Peyer's patch (tissue), 4 donors: ENCODE measurements around the gene SMYD1. TPM values are rescaled to one million over a fixed set of nuclear protein-coding genes. Genes with fewer than 3 reads are reported as not detected.

Experiments used
- DNase-seq, 3 donors: peaks; one replicate each; pipeline ENCODE4 v3.0.0-alpha.2; 2017 to 2019
- H3K27ac ChIP-seq, 4 donors: fragments of 200-600 bp; sonication (generic); one replicate each; pipeline ENCODE4 v1.5.1; 2016 to 2019
- H3K27me3 ChIP-seq, 2 donors: fragments of 200-600 bp; sonication (generic); one replicate each; pipeline ENCODE4 v1.5.1; 2019
- H3K36me3 ChIP-seq, 3 donors: fragments of 200-600 bp; sonication (generic); one replicate each; pipeline ENCODE4 v1.5.1; 2016 to 2019
- H3K4me1 ChIP-seq, 4 donors: fragments of 200-600 bp; sonication (generic); one replicate each; pipeline ENCODE4 v1.5.1; 2016 to 2019
- H3K4me3 ChIP-seq, 4 donors: fragments of 200-600 bp; sonication (generic); 1 replicate in 3 of 4; 2 replicates in 1 of 4; pipeline ENCODE4 v1.5.1; 2016 to 2019; ENCODE audit warnings: mild to moderate bottlenecking in 1 of 4
- H3K9me3 ChIP-seq, 4 donors: fragments of 200-600 bp; sonication (generic); one replicate each; pipeline ENCODE4 v1.5.1; 2016 to 2019; ENCODE audit warnings: mild to moderate bottlenecking in 1 of 4
- CTCF ChIP-seq, 6 experiments: fragments of 450-650 bp in 4 of 6; fragments of 200-600 bp in 2 of 6; sonication (generic) in 1 of 6; IDR thresholded peaks; one replicate each; pipeline ENCODE4 v1.5.1; 2017 to 2019; ENCODE audit warnings: antibody characterized with exemption in 6 of 6, mild to moderate bottlenecking in 3 of 6, moderate library complexity in 1 of 6
- POLR2A ChIP-seq, 2 donors: fragments of 450-650 bp; IDR thresholded peaks; one replicate each; pipeline ENCODE4 v1.5.1; 2017; ENCODE audit warnings: antibody characterized with exemption in 2 of 2, mild to moderate bottlenecking in 2 of 2, moderate library complexity in 2 of 2
- total RNA-seq, 4 donors: library from RNA; depleted of rRNA; stranded (reverse); fragments of >200 nt; gene quantifications; one replicate each; pipeline ENCODE4 v1.1.0, GENCODE V29; 2016

Gene SMYD1
- total RNA-seq, 4 donors from 2014 or later: 0.67 to 2.7 TPM; not detected in 2

DNA sequence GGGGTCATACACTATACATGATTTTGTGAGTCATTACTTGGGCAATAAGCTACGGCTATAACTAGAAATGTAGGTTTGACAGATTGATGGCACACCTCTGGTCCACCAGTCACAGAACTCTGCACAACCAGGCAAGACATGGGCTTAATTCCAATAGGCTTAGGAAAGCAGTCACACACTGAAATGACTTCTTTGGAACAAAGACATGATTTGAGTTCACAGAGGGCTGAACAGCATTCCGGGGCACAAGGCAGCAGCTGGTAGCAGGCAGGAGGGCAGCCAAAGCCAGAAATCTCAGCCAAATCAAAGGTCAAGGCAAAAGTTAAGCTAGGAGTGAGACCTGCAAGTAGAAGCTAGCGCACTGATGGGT is 32.8 kb downstream of the SMYD1 start:
- no peak for DNase-seq
- no peak overlapping the region for H3K4me3 ChIP-seq
- H3K36me3 ChIP-seq: no peaks in the 10 kb centered on the region
- TF ChIP-seq POLR2A (IDR thresholded peaks at IDR 0.05) (no peak), CTCF (IDR thresholded peaks at IDR 0.05) (no peak)
- H3K27me3 ChIP-seq: no peaks in the 10 kb centered on the region
- H3K4me1 ChIP-seq: no peaks in the 10 kb centered on the region
- H3K27ac ChIP-seq: no peak overlapping the region
- H3K9me3 ChIP-seq: no peaks in the 10 kb centered on the region

GRCh38 chr2:88108796-88109195 is 41.2 kb downstream of the SMYD1 start:
- H3K4me1 ChIP-seq: no peaks in the 10 kb centered on the region
- TF ChIP-seq CTCF (IDR thresholded peaks at IDR 0.05) (no peak), POLR2A (IDR thresholded peaks at IDR 0.05) (no peak)
- no peaks in the 10 kb centered on the region for H3K36me3 ChIP-seq
- no peaks in the 10 kb centered on the region for H3K27me3 ChIP-seq
- no peaks in the 10 kb centered on the region for H3K9me3 ChIP-seq
- no peak overlapping the region for H3K27ac ChIP-seq
- no peak overlapping the region for H3K4me3 ChIP-seq
- DNase-seq: no peak

DNA sequence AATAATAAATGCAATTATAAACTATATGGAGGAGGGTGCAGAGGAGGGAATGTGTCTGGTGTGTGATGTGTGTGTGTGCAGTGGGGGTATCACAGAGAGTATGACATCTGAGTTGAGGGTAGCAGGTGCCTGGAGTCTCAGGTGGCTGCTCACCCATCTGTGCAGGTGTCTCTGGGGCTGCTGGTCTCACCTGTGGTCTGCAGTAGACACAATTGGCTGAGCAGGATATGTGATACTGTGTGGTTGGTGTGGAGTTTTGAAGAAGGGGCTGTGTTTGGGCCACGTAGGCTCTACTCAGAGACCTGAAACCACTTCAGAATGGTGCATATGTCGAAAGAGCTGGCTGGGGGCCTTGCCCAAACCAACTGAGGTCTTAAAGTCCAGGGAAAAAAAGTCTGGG is 43.2 kb downstream of the SMYD1 start:
- TF ChIP-seq POLR2A (IDR thresholded peaks at IDR 0.05) (no peak), CTCF (IDR thresholded peaks at IDR 0.05) (no peak)
- Histone ChIP-seq H3K4me3 (no peak overlapping the region), H3K27me3 (no peaks in the 10 kb centered on the region), H3K9me3 (no peaks in the 10 kb centered on the region), H3K4me1 (no peaks in the 10 kb centered on the region), H3K36me3 (no peaks in the 10 kb centered on the region), H3K27ac (no peak overlapping the region)
- DNase-seq: no peak

DNA sequence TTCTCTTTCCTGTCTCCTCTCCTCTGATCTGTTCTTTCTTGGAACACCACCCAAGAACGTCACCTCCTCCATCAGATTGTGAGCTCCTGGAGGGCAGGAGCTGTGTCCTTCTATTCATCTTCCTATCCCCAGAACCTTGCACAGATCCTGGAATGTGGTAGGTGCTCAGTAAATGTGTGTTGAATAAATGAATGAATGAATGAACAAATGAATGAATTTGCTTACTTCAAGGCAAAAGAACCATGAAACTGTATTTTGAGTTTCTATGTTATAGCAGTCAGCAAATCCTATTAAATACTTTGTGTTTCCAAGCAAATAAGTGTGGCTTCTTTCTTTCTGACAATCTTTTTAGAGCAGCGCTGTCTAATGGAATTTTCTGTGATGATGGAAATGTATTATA is 45.4 kb downstream of the SMYD1 start:
- no peak for TF ChIP-seq CTCF (IDR thresholded peaks at IDR 0.05)
- no peak for TF ChIP-seq POLR2A (IDR thresholded peaks at IDR 0.05)
- DNase-seq: no peak
- Histone ChIP-seq H3K27ac (no peak overlapping the region), H3K4me1 (no peaks in the 10 kb centered on the region), H3K27me3 (no peaks in the 10 kb centered on the region), H3K36me3 (no peaks in the 10 kb centered on the region), H3K4me3 (no peak overlapping the region), H3K9me3 (no peaks in the 10 kb centered on the region)

DNA sequence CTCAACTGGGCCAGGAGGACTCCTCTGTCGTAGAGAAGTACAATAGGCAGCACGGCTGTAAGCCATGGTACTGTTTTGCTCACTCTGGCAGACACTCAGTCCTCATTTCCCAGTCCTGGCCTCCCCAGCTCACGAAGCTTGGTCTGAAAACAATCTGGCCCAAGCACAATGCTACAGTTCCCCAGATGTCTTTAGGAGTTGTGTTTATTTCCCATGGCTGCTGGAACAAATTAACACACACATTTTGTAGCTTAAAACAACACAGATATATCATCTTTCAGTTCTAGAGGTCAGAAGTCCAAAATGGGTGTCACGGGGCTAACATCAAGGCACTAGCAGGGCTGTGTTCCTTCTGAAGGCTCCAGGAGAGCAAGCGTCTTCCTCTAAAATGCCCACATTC is 47.3 kb downstream of the SMYD1 start:
- Histone ChIP-seq H3K4me1 (no peaks in the 10 kb centered on the region), H3K36me3 (no peaks in the 10 kb centered on the region), H3K27ac (no peak overlapping the region), H3K27me3 (no peaks in the 10 kb centered on the region), H3K4me3 (no peak overlapping the region), H3K9me3 (no peaks in the 10 kb centered on the region)
- TF ChIP-seq CTCF (IDR thresholded peaks at IDR 0.05): no peak
- TF ChIP-seq POLR2A (IDR thresholded peaks at IDR 0.05): no peak
- no peak for DNase-seq

GRCh38 chr2:88115825-88116518 is 48.3 kb downstream of the SMYD1 start:
- Histone ChIP-seq H3K4me1 (no peaks in the 10 kb centered on the region), H3K27ac (no peak overlapping the region), H3K36me3 (no peaks in the 10 kb centered on the region), H3K9me3 (no peaks in the 10 kb centered on the region), H3K4me3 (no peak overlapping the region), H3K27me3 (no peaks in the 10 kb centered on the region)
- no peak for DNase-seq
- TF ChIP-seq POLR2A (IDR thresholded peaks at IDR 0.05) (no peak), CTCF (IDR thresholded peaks at IDR 0.05) (no peak)
